Stomach (tissue), 4 donors: ENCODE data around the gene HDLBP.

Experiments used
- CTCF ChIP-seq, 7 experiments: fragments of 450-650 bp in 4 of 7; fragments of 200-600 bp in 3 of 7; sonication (generic) in 3 of 7; IDR thresholded peaks; one replicate each; pipeline ENCODE4 v1.5.1; 2016 to 2019; ENCODE audit warnings: antibody characterized with exemption in 7 of 7, control low read depth in 2 of 7, mild to moderate bottlenecking in 1 of 7
- POLR2A ChIP-seq, 4 donors: fragments of 450-650 bp; IDR thresholded peaks; one replicate each; pipeline ENCODE4 v1.6.1; 2016; ENCODE audit warnings: antibody characterized with exemption in 4 of 4, control low read depth in 2 of 4, mild to moderate bottlenecking in 1 of 4, moderate library complexity in 1 of 4

DNA sequence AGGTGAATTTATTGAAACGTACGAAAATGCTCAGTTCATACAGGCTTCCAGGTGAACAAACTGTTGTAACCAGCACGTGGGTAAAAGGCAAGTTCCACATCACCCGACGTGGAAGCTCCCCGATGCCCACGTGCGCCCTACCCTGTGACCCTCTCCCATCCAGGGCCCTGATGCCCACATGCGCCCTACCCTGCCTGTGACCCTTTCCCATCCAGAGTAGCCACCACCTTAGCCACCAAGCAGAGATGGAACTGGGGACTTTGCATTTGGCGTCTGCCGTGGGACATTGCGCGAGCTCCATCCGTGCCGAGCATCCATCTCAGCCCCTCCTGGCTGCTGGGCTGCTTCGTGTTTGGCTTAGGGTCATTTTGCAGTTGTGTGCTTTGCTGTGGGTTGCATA is 89.5 kb downstream of the HDLBP start:
- TF ChIP-seq CTCF (IDR thresholded peaks at IDR 0.05) (no peak), POLR2A (IDR thresholded peaks at IDR 0.05) (no peak)
